Kidney epithelial cell (primary cell): ENCODE results near the gene CAMSAP2. TPM values are rescaled to one million over a fixed set of nuclear protein-coding genes. Genes with fewer than 3 reads are reported as not detected.
"Not testable (repeated sequence)": the region's sequence is repeated elsewhere in the genome, so short reads cannot be mapped to it uniquely, and the experiment has no call there.

Experiments
- DNase-seq: peaks from one replicate; pipeline ENCODE4 v3.0.0-alpha.2; 2010; ENCODE audit warnings: low read depth
- H3K27me3 ChIP-seq: 2 replicates; pipeline ENCODE4 v1.6.0; 2011; ENCODE audit warnings: low read length; ENCODE audit not compliant: control insufficient read depth, insufficient read depth
- H3K36me3 ChIP-seq: 2 replicates; pipeline ENCODE4 v1.5.1; 2011; ENCODE audit warnings: low read length; ENCODE audit not compliant: control insufficient read depth, insufficient read depth
- H3K4me3 ChIP-seq: 2 replicates; pipeline ENCODE4 v1.5.1; 2011; ENCODE audit warnings: low read depth, mild to moderate bottlenecking, control low read depth, low read length
- total RNA-seq: library from RNA; depleted of rRNA; stranded (reverse); fragments of >200 nt; gene quantifications from 2 replicates; pipeline ENCODE4 v1.2.3, GENCODE V29; 2015
- TF ChIP-seq, protein P1 (sequence below): IDR thresholded peaks from 2 replicates; pipeline ENCODE4 v1.5.1; 2011; ENCODE audit warnings: mild to moderate bottlenecking, moderate library complexity, low read length, control low read depth, inconsistent platforms; ENCODE audit not compliant: insufficient read depth, poor library complexity, severe bottlenecking

Gene CAMSAP2
- total RNA-seq, 1 donor from 2014 or later: 31.9 TPM

DNA sequence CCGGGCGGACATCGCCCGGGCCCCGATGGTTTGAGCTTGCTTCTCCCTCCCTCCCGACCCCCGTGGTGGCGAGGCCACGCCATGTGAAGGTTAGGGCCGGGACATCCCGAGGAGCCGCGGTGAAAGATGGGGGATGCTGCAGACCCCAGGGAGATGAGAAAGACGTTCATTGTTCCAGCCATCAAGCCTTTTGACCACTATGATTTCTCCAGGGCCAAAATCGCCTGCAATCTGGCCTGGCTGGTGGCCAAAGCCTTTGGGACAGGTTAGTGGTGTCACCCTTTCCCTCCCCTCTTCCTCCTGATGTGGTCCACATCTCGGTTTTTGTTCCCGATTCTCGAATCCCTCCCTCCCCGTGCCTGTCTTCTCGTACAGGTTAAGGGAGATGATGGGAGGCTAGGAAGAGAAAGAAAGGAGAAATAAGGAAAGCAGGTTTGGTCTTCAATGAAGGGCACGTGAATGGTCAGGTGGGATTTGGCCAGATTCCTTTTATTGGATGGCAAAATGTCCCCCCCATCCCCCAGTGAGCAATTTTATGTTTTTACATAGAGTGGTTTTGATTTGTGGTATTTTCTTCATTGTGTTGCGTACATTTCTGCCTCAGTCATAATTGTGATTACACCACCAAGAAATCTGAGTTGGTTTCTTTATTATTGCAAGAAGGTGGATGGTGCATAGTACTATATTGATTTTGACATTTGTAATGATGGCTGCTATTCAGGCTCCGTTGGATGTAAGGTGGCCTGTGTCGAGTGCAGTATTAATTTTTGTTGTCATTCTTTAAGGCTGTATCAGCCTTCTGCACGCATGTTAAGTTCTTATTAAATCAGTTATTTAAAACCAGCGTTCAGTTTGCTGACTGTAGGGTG is 1.2 kb downstream of the CAMSAP2 start:
- TF ChIP-seq, protein P1, sequence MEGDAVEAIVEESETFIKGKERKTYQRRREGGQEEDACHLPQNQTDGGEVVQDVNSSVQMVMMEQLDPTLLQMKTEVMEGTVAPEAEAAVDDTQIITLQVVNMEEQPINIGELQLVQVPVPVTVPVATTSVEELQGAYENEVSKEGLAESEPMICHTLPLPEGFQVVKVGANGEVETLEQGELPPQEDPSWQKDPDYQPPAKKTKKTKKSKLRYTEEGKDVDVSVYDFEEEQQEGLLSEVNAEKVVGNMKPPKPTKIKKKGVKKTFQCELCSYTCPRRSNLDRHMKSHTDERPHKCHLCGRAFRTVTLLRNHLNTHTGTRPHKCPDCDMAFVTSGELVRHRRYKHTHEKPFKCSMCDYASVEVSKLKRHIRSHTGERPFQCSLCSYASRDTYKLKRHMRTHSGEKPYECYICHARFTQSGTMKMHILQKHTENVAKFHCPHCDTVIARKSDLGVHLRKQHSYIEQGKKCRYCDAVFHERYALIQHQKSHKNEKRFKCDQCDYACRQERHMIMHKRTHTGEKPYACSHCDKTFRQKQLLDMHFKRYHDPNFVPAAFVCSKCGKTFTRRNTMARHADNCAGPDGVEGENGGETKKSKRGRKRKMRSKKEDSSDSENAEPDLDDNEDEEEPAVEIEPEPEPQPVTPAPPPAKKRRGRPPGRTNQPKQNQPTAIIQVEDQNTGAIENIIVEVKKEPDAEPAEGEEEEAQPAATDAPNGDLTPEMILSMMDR: no peak
- no peak for DNase-seq
- Histone ChIP-seq H3K36me3 (no peaks in the 10 kb centered on the region), H3K27me3 (no peaks in the 10 kb centered on the region), H3K4me3 (peak overlapping the region; percentile 100)

DNA sequence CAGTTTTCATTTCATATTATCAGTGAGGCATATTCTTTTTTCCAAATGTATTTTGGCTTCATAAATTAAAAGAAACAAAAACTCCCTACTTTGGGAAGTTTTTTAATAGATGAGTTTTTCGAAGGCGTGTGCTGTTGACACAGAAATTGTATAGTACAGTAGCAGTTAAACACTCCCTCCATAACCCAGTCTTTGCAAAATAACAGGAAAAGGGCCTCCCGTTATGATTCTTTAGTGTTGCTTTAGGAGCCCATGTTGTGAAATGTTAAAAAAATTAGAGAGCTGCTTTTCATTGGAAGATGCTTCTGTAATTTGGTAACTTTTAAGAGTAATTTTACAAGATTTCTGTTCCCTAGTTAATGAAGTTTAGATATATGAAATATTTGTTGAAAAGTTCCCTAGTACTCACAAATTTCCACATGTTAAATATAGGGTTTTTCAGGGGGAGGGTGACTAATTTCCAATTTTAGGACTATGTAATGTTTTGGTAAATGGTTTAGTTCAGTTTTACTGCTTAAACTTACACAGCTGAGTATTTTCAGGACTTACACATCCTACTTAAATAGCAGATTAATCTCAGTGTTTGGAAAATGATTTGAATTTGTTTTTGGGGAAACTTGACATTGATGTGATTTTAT is 2.0 kb downstream of the CAMSAP2 start:
- Histone ChIP-seq H3K36me3 (no peaks in the 10 kb centered on the region), H3K4me3 (peak overlapping the region; percentile 100), H3K27me3 (no peaks in the 10 kb centered on the region)
- TF ChIP-seq, protein P1: no peak
- no peak for DNase-seq

DNA sequence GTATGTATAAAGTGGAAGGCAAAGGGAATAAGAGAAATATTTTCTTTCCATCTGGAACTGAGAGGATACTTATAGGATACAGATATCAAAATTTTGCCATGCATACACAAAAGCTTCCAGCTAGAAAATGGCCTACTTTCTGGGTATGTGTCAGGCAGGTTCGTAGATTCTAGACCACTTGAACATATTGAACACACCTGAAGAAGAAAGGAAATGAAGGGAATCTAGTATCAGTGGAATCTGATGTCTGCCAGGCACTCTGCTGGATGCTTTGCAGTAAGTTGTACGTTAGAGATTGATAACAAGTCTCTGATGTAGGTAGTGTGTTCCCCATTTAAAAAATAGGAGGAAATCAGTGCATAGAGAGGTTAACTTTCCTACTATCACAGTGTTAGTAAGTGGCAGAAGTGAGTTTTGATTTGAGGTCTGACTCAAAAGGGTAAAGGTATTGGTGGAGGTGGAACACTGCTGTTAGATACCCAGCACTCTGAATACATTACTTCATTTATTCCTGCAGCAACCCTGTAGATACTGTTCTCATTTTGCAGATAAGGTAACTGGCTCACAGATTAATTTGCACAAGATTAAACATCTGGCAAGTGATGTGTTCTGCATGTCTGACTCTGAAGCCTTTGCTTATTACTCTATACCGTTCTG is 3.0 kb downstream of the CAMSAP2 start:
- H3K27me3 ChIP-seq: no peaks in the 10 kb centered on the region

DNA sequence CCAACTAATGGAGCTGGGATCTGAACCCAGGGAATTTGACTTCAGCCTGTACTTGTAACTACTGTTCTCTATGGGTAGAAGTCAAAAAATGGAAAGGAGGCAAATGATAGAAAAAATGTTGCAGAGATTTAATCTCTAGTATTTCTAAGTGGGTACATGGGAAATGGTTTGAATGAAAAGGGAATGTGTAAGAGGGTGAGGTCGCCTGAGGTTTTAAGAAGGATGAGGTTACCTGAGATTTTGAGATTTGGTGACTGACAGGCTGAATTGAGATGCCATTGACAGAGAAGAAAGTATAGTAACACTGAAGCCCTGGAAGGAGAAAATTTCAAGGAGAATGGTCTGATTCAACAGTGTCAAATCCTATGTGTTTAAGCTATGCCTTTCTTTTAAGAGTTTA is 5.5 kb downstream of the CAMSAP2 start:
- Histone ChIP-seq H3K36me3 (no peaks in the 10 kb centered on the region), H3K27me3 (no peaks in the 10 kb centered on the region), H3K4me3 (no peak overlapping the region)
- DNase-seq: no peak
- TF ChIP-seq, protein P1: no peak

More for the DNA sequence above, 3.0 kb downstream of the CAMSAP2 start:
- TF ChIP-seq, protein P1: no peak
- H3K36me3 ChIP-seq: no peaks in the 10 kb centered on the region
- no peak for DNase-seq
- peak overlapping the region; percentile 100 for H3K4me3 ChIP-seq

DNA sequence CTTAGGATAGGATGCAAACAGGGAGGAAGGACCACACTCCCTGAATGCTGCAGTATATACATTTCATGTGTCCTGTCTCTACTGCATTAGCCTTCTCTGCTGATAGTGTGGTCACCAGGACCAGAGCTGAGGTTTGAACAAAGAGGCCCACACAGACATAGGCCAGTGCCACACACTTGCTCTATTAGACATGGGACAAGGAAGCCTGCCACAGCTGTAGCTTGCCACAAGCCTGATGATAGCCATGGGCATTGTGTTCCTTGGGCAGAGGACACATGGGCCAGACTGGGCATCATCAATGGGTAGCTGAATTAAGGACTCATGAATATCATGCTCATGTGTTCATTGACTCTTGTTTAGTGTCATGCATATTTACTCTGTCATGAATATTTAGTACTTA is 10.4 kb downstream of the CAMSAP2 start:
- no peak for DNase-seq

DNA sequence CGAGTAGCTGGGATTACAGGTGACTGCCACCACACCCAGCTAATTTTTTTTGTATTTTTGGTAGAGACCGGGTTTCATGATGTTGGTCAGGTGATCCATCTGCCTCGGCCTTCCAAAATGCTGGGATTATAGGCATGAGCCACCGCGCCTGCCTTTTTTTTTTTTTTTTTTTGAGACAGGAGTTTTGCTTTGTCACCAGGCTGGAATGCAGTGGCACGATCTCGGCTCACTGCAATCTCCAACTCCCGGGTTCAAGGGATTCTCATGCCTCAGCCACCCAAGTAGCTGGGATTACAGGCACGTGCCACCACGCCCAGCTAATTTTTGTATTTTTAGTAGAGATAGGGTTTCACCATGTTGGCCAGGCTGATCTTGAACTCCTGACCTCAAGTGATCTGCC is 12.1 kb downstream of the CAMSAP2 start:
- H3K27me3 ChIP-seq, H3K36me3 ChIP-seq, DNase-seq, H3K4me3 ChIP-seq: not testable (repeated sequence)

More for the DNA sequence above, 10.4 kb downstream of the CAMSAP2 start:
- Histone ChIP-seq H3K36me3 (no peaks in the 10 kb centered on the region), H3K27me3 (no peaks in the 10 kb centered on the region), H3K4me3 (no peak overlapping the region)
- TF ChIP-seq, protein P1: no peak
